ENCODE measurements around the gene RAI1.

RAI1 gene

DNA sequence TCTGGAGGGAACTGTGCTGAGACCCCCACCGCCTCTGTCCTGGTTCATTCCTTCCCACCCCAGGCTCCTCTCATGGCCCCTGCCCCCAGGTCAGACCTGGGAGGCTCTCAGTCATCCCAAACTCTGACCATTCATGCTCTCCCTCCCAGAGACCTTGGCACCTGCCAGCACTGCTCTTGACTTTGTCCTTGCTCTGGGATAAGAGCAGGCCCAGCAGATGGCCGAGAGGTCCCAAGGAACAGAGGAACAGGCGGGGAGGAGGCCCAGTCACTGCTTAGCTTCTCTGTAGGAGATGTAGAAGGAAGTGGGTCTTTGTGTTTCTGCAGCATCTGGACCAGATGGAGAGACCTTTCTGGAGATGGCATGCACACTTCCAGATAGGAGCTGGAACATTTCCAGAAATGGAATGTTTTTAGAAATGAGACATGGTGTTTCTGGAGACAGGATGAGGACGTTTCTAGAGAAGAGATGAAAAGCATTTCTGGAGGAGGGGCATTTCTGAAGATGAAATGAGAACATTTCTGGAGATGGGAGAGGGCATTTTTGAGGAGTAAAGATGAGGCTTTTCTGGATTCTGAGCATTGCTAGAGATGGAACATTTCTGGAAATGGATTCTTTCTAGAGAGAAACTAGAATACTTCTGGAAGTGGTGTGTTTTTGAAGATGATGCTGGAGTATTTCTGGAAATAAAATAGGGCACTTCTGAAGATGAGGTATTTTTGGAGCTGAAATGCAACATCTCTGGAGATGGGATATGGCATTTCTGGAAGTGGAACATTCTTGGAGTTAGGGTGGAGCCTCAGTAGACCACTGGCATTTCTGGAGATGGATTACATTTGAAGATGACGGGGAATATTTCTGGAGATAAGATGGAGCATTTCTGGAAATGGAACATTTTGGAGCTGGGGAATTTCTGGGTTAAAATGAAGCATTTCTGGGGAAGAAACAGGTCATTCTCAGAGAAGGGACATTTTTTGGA lies 55.2 kb downstream of the RAI1 start:
- DNase-seq: no peak

DNA sequence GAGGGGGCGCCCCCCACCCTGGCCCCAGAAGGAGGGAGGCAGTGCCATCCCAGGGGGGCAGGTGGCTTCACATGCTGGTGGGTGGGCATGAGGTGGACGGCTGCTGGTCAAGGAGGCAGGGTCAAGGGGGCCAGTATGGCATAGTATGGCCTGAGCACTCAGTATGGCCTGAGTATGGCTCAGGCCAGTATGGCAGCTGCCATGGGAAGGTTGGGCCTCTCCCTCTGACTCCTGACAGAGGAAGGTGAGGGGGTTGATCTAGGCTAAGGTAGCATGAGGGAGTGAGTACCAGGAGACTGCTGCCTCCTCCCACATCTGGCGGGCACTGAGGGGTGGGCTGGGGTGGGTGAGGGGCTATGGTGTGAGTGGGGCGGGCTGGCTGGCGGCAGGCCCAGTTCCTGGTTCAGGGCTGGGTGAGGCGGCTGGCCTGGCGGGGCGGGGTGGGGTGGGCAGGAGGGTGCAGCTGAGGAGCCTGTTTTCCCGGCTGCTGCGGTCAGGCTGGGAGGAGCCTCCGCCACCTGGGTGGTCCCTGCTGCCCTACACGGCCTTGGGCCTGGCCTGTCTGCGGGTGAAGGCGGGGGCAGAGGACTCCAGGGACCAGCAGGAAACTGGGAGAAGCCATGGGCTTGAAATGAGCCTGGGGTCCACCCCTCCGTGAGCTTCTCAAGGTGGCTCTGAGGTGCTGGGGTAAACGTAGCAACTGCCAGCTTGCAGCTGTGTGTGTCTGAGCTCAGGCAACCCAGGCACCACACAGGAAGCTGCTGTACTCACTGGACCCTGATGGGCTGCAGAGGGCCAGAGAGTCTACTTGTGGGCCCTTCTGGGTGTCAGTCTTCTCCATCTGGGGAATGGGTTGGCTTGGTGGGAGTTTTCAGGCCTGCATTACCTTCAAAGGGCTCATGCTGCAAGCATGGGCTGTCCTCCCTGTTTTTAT lies 57.0 kb downstream of the RAI1 start:
- DNase-seq: no peak

DNA sequence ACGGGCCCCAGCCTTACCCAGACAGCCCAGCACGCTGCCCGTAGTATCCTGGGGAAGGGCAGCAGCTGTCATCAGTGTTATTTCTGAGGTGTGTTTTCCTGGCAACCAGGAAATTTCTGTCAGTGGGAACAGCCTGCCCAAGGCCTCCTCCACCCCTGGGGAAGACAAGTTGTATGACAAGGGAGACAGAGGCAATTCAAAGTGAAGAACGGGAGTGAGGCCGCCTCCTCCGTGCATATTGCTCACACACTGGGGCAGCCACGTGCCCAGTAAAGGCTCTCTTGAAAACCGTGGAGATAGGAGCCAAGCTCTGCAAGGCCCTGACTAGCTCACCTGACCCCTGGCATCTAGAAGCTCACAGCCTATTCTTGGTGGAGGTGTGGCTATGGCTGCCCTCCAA lies 57.6 kb downstream of the RAI1 start:
- DNase-seq: no peak

DNA sequence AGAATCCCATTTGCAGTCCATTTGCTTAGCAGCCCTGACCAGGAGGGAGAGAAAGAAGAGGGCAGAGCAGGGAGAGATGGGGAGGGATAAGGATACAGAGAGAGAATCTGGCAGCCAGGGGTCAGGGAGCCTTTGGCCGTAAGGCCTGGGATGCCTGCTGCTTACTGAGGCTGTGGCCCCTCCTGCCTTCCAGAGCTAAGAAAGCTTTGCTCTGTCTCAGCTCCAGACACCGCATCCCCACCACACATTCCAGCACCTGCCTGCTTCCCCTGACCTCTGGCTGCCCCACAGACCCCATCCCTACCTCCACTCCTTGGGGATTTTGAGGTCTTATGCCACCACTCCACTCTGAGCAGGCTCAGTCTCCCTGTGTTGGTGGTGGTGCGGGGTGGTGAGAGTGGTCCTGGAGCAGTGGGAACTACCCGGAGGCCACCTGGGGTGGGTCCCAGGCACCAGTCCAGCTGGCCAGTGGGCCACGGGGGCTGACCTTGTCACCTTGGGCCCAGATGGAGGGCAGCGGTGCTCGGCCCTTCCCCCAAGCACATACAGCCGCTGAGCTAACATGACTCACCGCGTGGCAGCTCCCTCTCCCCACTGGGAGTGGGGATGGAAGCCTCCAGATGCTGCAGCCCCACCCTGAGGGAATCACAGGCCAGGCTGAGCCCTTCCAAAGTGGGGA lies 58.3 kb downstream of the RAI1 start:
- DNase-seq: no peak

DNA sequence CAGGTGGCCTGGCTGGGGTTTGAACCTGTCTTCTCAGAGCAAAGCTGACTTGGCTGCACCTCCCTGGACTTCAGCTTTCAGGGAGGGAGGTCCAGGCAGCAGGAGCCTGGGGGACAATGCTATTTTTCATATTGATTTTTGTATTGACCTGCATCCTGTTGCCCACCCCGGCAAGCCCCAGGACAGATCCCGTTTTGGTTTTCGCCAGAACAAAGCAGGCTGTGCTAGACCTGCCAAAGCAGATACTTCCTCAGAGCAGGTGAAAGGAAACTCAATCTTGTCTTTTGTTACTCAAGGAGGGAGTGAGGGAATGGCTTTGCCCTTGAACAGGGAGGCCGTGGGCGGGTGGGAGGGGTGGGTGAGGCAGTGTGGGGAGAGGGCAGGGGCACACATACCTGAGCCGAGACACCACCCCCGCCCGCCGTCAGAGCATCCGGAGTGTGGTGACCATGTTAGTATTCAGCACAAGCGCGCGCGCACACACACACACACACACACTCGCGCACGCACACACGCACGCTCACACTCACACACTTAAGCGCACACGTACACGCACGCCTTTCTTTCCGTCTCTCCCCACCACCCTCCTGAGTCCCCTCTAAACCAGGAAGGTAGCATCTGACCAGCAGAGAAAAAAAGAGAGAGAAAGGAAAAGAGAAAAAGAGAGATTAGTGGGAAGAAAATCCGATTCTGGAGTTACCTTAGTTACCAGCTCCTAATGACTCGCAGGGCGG lies 59.5 kb downstream of the RAI1 start:
- DNase-seq: peak; percentile 67 to 73

DNA sequence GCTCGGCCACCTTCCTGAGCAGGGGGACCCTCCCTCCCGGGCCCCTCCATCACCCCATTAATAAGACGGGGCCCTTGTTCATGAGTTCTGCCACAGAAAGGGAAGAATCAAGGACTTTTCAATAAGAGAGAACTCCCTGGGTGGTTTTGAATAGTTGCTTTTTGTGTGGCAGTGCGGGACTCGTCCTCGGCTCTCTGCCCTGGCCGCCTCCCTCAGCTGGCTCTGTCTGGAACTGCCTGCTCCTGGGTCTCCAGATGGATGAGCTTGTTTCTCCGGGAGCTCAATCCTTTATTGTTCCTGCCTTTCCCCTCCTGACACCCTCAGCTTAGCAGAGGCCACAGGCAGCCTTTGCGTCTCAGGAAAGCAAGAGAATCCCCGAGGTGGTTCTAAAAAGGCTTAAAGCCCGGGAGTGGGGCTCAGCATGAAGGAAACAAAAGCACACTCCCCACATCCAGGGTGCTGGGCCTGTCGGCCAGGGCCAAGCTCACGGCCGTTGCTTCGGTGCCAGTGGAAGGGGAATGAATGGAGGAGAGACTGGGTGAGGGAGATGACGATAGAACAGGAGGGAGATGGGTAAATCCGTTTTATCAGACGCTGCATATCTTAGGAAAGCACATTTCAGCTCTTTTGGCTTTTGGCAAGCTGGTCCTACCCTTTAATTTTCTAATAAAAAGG lies 60.2 kb downstream of the RAI1 start:
- no peak for DNase-seq

DNA sequence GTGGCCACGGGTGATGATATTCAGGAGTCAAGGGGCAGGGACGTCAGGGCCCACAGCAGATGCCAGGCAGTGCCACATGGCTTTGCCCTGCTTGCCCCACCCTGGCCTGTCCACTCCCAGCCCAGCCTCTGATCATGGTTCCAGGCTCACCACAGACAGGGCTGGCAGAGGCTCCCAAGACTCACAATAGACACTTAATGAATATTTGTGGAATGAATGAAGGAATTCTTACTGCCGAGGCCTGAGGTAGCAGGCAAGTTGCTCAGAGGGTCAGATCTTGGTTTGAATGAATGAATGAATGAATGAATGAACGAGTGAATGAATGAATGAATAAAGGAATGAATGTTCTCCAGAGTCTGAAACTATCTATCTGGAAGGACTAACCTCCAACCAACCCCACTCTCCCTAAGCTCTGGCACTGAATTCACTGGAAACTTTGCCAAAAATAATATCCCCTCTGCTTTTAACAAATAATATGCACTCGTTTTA lies 60.9 kb downstream of the RAI1 start:
- DNase-seq: no peak

DNA sequence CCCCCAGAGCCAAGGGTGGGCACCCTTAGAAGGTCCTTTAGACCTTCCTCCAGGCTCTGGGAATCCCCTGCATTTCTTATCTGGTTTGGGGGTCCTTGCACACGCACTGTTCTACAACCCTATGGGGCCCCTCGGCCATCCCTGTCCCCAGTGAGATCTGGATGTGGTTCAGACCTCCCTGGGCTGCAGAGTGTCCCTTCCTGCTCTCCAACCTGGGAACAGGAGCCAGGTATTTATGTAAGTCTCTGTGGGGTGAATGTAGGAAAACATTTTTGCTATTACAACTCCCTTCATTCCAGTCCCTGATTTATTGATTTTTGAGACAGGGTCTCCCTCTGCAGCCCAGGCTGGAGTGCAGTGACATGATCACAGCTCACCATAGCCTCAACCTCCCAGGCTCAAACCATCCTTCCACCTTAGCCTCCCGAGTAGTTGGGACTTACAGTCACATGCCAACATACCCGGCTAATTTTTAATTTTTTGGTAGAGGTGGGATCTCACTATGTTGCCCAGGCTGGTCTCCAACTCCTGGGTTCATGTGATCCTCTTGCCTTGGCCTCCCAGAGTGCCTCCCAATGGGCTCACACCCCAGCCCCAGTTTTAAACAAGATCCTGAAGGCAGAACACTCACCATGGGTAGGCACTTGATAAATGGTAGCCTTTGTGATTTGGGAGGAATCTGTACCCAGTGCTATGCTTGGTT lies 61.6 kb downstream of the RAI1 start:
- DNase-seq: no peak

DNA sequence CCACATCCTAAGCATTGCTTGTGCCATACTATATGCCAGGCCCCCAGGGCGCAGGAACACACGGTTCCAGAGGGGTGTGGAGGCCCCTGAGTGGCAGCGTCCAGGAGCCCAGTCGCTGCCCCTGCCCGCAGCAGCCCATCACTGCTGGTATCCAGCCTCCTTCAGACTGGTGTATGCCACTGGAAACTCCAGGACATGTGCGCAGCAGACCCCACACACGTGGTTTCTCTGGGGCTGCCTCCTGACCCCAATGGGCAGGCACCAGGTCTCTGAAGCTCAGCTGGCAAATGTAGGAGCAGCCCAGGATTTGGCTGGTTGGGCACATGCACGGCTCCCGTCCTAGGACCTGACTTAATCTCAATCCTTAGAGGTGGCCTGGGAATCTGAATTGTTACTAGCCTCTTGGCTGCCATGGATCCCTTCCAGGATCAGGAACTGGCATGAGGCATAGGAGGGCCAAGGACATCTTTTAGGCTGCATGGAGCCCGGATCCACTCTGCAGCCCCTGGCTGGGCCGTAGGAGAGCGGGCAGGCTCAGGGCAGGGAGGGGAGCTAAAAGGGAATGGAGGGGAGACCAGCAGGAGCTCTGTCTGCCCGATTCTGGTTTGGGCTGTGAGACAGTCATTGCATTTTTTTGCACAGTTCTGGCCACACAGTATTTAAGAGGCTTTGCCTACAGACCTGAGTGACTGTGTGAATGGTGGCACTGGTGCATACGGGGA lies 62.3 kb downstream of the RAI1 start:
- DNase-seq: no peak

DNA sequence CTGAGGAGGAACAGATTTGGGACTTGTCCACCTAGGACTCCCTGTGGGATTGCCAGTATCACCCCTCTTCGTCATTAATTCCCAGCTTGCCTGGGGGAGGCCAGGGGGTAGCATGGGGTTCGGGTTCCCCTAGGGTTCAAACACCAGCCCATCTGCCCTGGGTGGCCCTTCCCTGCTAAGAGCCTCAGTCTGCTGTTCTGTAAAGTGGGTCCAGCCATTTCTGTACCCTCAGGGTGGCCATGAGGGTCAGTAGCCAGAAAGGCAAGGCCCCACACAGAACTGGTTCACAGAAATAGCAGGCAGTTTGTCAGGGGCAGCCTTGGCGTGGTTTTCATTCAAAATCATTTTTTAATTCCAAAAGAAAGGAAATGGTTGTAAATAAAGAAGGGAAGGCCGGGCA lies 62.9 kb downstream of the RAI1 start:
- DNase-seq: no peak

DNA sequence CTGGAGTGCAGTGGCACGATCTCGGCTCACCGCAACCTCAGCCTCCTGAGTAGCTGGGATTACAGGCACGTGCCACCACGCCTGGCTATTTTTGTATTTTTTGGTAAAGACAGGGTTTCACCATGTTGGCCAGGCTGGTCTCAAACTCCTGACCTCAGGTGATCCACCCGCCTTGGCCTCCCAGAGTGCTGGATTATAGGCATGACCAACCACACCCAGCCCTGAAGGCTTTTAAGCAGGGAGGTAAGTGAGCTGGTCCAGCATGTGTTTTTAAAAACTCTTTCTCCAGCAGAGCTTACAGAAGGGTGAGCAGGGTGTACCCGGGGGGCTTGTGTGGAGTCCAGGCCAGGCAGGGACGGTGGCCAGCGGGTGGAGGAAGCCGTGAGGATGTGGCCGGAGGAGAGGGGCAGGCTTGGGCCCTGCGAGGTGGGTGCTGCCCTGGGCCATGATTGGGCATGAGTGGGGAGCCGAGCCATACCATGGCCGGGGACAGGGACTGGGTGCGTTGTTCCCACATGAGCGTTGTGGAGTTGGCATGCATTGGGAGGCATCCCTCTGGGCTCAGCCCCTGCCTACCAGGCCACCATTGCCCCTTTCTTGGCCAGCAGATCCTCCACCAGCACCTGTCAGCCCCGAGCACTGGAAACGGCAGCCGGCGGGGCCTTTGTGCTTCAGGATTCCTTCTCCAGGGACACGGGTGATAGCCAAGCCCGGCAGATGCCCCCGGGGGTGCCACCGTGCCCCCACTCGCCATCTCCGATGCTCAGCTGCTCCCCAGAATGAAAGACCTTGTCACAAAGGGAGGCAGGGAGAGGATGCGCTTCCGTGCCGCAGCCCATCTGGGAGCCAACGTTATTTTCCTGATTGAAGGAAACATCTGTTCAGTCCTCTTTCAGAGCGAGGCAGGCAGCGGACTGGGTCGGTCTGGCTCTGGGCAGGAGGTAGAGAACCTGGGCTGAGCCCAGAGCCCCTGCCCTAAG lies 64.5 kb downstream of the RAI1 start:
- DNase-seq: no peak

DNA sequence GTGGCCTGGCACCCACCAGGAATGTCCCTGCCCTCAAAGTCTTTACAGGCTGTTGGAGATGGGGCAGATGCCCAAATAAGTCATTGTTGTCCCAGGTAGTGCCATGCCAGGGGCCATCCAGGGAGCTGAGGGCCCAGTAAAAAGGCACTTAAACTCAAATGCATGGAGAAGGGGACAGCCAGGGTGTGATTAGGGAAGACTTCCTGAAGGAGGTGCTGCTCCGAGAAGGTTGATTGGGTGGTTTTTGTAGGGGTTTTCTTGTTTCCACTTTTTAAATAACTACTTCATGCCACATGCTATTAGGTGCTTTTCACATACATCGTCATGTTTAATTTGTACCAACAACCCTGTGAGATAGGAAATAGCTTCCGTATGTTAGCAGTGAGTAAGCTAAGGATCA lies 66.9 kb downstream of the RAI1 start:
- no peak for DNase-seq

DNA sequence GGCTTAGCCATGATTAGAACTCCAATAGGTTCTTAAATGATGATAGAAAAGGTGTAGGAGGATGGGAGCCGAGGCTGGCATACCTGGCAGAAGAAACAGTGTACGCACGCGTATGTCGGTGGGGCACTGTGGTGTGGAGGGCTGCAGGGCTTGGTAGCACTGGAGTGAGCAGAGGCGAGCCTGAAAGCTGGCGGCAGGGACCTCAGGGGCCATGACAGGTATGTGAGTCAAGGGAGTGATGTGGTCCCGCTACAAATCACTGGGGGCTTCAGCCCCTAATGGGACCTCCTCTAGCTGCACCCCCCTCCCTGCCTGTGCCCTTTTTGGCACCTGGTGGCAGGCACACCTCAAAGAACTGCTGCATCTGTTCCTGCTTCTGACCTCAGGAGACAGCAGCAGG lies 67.3 kb downstream of the RAI1 start:
- no peak for DNase-seq

DNA sequence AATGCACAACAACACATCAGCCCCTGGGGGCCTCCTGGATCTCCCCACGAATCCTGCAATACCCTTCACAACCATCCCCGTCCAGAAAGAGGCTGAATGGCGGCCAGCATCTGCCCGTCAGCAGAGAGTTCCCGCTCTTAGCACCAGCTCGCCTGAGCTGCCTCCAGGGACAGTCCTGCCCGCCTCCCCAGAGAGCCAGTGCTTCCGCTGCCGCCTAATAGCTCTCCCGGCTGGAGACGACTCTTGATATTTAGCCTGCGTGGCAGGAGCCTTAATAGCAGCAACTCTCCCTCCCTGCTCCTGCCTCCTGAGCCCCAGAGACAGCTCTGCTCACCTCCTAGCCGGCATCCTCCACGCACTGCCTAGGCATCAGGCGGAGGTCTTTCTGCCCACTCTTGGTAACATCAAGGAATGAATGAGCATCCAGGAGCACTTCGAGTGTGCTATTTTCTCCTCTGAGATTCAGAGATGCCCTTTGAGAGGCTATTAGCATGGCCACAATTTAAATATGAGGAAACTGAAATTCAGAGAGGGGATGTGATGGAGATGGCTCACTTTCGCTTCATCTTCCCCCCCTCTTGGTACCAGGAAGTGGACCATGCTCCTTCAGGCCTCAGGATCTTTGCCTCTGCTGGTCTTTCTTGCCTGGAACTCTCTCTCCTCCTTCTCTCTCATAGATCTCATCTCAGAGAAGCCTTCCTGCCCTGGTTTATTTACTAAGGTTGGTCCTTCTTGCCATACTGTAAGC lies 67.9 kb downstream of the RAI1 start:
- DNase-seq: no peak

DNA sequence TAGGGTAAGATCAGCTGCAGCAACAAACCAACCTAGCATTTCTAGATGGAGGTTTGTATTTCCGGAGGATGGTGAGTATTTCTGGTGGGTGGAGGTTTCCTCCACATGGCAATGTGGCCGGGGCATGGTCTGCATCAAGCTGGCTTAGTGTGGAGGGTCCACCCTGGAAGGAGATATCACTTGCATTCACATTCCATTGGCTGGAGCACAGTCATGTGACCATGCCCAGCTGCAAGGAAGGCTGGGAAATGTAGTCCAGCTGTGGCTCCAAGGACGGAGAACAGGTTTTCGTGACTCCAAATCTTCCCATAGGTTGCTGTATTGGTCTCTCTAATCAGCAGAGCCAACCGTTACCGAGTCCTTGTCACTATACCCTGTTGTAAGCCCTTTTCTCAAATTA lies 68.7 kb downstream of the RAI1 start:
- DNase-seq: peak; percentile 73 to 75

DNA sequence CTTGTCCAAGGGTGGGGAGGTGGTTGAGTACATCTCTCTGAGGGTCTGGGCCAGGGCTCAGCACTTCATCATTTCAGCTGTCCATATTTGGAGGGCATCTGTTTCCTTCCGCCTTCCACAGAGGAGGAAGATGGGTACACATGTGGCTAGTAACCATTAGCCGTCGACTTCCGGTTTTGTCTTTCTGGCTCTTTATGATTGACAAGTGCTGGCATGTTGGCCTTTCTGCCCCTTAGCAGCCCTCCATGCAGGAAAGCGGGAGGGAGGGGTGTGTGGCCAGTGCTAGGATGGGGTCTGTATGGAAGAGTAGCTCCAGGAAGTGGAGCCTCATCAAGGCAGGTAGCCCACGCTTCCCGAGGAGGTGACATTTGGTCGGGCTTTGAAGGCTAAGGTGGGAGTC lies 69.6 kb downstream of the RAI1 start:
- peak; percentile 70 to 73 for DNase-seq

DNA sequence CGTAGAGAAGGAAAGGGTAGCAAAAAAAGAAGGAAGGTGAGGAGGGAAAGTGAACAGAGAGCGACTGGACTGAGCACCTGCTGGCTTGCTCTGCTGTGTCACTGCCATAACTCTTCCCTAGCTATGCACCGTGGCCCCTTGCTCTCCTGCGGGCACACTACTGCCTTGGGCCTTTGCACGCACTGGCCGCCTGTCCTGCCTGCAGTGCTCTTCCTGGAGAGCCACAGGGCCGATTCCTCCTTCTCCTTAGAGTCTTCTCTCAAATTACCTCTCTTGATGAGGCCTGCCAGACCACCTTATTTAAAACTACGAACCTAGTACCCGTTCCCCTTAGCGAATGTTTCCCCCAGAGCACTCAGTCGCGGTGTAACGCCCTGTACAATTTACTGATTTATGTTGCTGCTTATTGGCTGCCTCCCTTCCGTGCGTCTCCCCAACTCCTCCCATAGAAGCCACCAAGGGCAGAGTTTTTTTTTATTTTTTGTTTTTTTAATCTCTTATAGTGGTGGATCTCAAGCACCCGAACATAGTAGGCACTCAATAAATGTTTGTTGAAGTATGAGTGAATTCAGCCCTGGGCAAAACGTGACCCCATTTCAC lies 70.3 kb downstream of the RAI1 start:
- DNase-seq: peak; percentile 77 to 82

Measured in CD4-positive, alpha-beta T cell treated with Interleukin-4 for 1 hour (primary cell).